HepG2 (cell line): ENCODE results near the gene CHRNA7. TPM values are rescaled to one million over a fixed set of nuclear protein-coding genes. Genes with fewer than 3 reads are reported as not detected.

ENCODE experiments used
- NR1H2 ChIP-seq: sonication (generic); formaldehyde crosslinking; IDR thresholded peaks from 2 replicates; pipeline ENCODE4 v1.8.1; 2022; ENCODE audit warnings: low read depth, missing genetic modification reagents, borderline replicate concordance
- RCOR2 ChIP-seq: IDR thresholded peaks from 2 replicates; pipeline ENCODE4 v1.6.1; 2016; ENCODE audit warnings: missing biosample characterization, missing genetic modification reagents
- ZBTB3 ChIP-seq: sonication (generic); formaldehyde crosslinking; IDR thresholded peaks from 2 replicates; pipeline ENCODE4 v1.4.0; 2020; ENCODE audit warnings: low read depth, mild to moderate bottlenecking, moderate library complexity, missing genetic modification reagents, borderline replicate concordance
- ZKSCAN1 ChIP-seq: fragments of 150-350 bp; IDR thresholded peaks from 2 replicates; pipeline ENCODE4 v1.6.1; 2014; ENCODE audit warnings: low read length
- ZNF232 ChIP-seq: sonication (generic); formaldehyde crosslinking; IDR thresholded peaks from 2 replicates; pipeline ENCODE4 v1.4.0; 2020; ENCODE audit warnings: missing genetic modification reagents, borderline replicate concordance
- polyA plus RNA-seq, 8 experiments: library from polyadenylated mRNA; depleted of rRNA in 3 of 8; stranded (reverse) in 7 of 8; unstranded in 1 of 8; fragments of >200 nt; fragmentation: Illumina TruSeq in 4 of 8; extraction: Trizol in 4 of 8; gene quantifications; 2 replicates each; pipeline versions ENCODE4 v1.2.1 to v1.2.3, GENCODE V29; 2011 to 2016; ENCODE audit warnings: low read depth in 4 of 8, missing spikeins in 1 of 8, mixed read lengths in 1 of 8; ENCODE audit not compliant: insufficient read depth in 1 of 8
- total RNA-seq, 5 experiments: library from RNA; depleted of rRNA; stranded (reverse); fragments of >200 nt; fragmentation: Illumina TruSeq; extraction: Trizol; gene quantifications; 2 replicates each; pipeline ENCODE4 v1.2.3, GENCODE V29; 2016; ENCODE audit warnings: low read depth in 1 of 5
- TF ChIP-seq, protein P1 (sequence below), 2 experiments: fragments of 450-650 bp in 1 of 2; sonication (generic) in 1 of 2; formaldehyde crosslinking in 1 of 2; IDR thresholded peaks; 2 replicates each; pipeline versions ENCODE4 v1.6.1 to v1.8.0; 2016 to 2022; ENCODE audit warnings: antibody characterized with exemption in 1 of 2, mild to moderate bottlenecking in 1 of 2, missing genetic modification reagents in 1 of 2

CHRNA7 gene
- total and polyA plus RNA-seq, 2 of the 13 experiments (the other 11 are each of a cell fraction or from before 2014, with no cell fraction given) = 1.3 to 1.4 TPM

DNA sequence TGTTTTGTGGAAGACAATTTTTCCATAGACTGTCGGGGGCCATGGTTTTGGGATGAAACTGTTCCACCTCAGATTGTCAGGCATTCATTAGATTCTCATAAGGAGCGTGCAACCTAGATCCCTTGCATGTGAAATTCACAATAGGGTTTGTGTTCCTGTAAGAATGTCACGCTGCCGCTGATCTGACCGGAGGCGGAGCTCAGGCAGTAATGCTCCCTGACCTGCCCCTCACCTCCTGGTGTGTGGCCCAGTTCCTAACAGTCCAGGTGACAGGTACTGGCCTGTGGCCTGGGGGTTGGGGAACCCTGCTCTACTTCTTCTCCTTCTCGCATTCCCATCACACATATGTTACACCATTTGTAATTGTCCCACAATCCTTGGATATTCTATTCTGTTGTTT is 11.0 kb downstream of the CHRNA7 start (continued):
- TF ChIP-seq, protein P1, sequence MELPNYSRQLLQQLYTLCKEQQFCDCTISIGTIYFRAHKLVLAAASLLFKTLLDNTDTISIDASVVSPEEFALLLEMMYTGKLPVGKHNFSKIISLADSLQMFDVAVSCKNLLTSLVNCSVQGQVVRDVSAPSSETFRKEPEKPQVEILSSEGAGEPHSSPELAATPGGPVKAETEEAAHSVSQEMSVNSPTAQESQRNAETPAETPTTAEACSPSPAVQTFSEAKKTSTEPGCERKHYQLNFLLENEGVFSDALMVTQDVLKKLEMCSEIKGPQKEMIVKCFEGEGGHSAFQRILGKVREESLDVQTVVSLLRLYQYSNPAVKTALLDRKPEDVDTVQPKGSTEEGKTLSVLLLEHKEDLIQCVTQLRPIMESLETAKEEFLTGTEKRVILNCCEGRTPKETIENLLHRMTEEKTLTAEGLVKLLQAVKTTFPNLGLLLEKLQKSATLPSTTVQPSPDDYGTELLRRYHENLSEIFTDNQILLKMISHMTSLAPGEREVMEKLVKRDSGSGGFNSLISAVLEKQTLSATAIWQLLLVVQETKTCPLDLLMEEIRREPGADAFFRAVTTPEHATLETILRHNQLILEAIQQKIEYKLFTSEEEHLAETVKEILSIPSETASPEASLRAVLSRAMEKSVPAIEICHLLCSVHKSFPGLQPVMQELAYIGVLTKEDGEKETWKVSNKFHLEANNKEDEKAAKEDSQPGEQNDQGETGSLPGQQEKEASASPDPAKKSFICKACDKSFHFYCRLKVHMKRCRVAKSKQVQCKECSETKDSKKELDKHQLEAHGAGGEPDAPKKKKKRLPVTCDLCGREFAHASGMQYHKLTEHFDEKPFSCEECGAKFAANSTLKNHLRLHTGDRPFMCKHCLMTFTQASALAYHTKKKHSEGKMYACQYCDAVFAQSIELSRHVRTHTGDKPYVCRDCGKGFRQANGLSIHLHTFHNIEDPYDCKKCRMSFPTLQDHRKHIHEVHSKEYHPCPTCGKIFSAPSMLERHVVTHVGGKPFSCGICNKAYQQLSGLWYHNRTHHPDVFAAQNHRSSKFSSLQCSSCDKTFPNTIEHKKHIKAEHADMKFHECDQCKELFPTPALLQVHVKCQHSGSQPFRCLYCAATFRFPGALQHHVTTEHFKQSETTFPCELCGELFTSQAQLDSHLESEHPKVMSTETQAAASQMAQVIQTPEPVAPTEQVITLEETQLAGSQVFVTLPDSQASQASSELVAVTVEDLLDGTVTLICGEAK (IDR thresholded peaks at IDR 0.05) = no peak
- TF ChIP-seq, protein P1 (CRISPR knock-in tag; IDR thresholded peaks at IDR 0.05) = no peak
- TF ChIP-seq ZNF232 (CRISPR knock-in tag) (no peak), RCOR2 (no peak), ZKSCAN1 (no peak), NR1H2 (CRISPR knock-in tag) (no peak), ZBTB3 (CRISPR knock-in tag) (no peak)
- TF ChIP-seq, all 625 proteins: peak for 0
